ENCODE measurements around the gene MARCO.
"Not testable (repeated sequence)": the region's sequence is repeated elsewhere in the genome, so short reads cannot be mapped to it uniquely, and the experiment has no call there.

MARCO gene

GRCh38 chr2:118929059-118929458 is 12.9 kb upstream of the MARCO start:
- no peak for DNase-seq (ENCODE audit: low read depth, low spot score)

GRCh38 chr2:118932949-118933348 is 9.0 kb upstream of the MARCO start:
- no peak for DNase-seq (ENCODE audit: low read depth, low spot score)

GRCh38 chr2:118936306-118936705 is 5.7 kb upstream of the MARCO start:
- no peak for DNase-seq (ENCODE audit: low read depth, low spot score)

- no peak for DNase-seq (ENCODE audit: low read depth, low spot score)
These were observed 5.1 kb upstream of the MARCO start for GRCh38 chr2:118936936-118937335.

- DNase-seq (ENCODE audit: low read depth, low spot score), result no peak
These were observed 4.2 kb upstream of the MARCO start for GRCh38 chr2:118937817-118938216.

GRCh38 chr2:118939994-118940393 is 2.0 kb upstream of the MARCO start:
- no peak for DNase-seq (ENCODE audit: low read depth, low spot score)

GRCh38 chr2:118940486-118941120 is 1.4 kb upstream of the MARCO start:
- no peak for DNase-seq (ENCODE audit: low read depth, low spot score)

- DNase-seq (ENCODE audit: low read depth, low spot score), result no peak
These were observed 1.3 kb downstream of the MARCO start for GRCh38 chr2:118943286-118943685.

- DNase-seq (ENCODE audit: low read depth, low spot score), result no peak
These were observed 3.9 kb downstream of the MARCO start for GRCh38 chr2:118945881-118946280.

GRCh38 chr2:118948266-118948665 is 6.3 kb downstream of the MARCO start:
- DNase-seq (ENCODE audit: low read depth, low spot score), result not testable (repeated sequence)

GRCh38 chr2:118954297-118955060 is 12.5 kb downstream of the MARCO start:
- no peak for DNase-seq (ENCODE audit: low read depth, low spot score)

- DNase-seq (ENCODE audit: low read depth, low spot score), result no peak
These were observed 23.7 kb downstream of the MARCO start for GRCh38 chr2:118965737-118966136.

- no peak for DNase-seq (ENCODE audit: low read depth, low spot score)
These were observed 25.3 kb downstream of the MARCO start for GRCh38 chr2:118967124-118967880.

GRCh38 chr2:118968042-118968441 is 26.0 kb downstream of the MARCO start:
- no peak for DNase-seq (ENCODE audit: low read depth, low spot score)

- DNase-seq (ENCODE audit: low read depth, low spot score), result no peak
These were observed 27.2 kb downstream of the MARCO start for GRCh38 chr2:118968961-118969733.

GRCh38 chr2:118969734-118970395 is 27.9 kb downstream of the MARCO start:
- DNase-seq (ENCODE audit: low read depth, low spot score), result no peak

GRCh38 chr2:118970396-118971135 is 28.6 kb downstream of the MARCO start:
- DNase-seq (ENCODE audit: low read depth, low spot score), result no peak

- no peak for DNase-seq (ENCODE audit: low read depth, low spot score)
These were observed 29.5 kb downstream of the MARCO start for GRCh38 chr2:118971245-118972122.

- no peak for DNase-seq (ENCODE audit: low read depth, low spot score)
These were observed 31.6 kb downstream of the MARCO start for GRCh38 chr2:118973542-118973951.

Data from astrocyte of the hippocampus (primary cell).